ENCODE data around the gene PRKN. TPM values are rescaled to one million over a fixed set of nuclear protein-coding genes. Genes with fewer than 3 reads are reported as not detected.

The PRKN gene
- total RNA-seq, 1 donor from 2014 or later = 5.1 TPM

- H3K27ac Mint-ChIP-seq (ENCODE audit: unreplicated experiment) = no peak overlapping the region
- no peaks in the 10 kb centered on the region for H3K9me3 Mint-ChIP-seq (ENCODE audit: unreplicated experiment)
- peaks cover 22% of the 10 kb centered on the region for H3K4me1 Mint-ChIP-seq (ENCODE audit: unreplicated experiment)
- TF ChIP-seq CTCF (IDR thresholded peaks at IDR 0.05; ENCODE audit: unreplicated experiment) = no peak
- DNase-seq (ENCODE audit: low spot score) = no peak
- H3K36me3 Mint-ChIP-seq (ENCODE audit: low read depth, unreplicated experiment) = no peaks in the 10 kb centered on the region
- no peak overlapping the region for H3K4me3 Mint-ChIP-seq (ENCODE audit: unreplicated experiment)
- H3K27me3 Mint-ChIP-seq (ENCODE audit: unreplicated experiment) = no peaks in the 10 kb centered on the region
Measured at GRCh38 chr6:161547617-161548016, 1179.9 kb downstream of the PRKN start.

GRCh38 chr6:161546632-161547031 is 1180.9 kb downstream of the PRKN start:
- H3K27me3 Mint-ChIP-seq (ENCODE audit: unreplicated experiment) = no peaks in the 10 kb centered on the region
- TF ChIP-seq CTCF (IDR thresholded peaks at IDR 0.05; ENCODE audit: unreplicated experiment) = no peak
- H3K9me3 Mint-ChIP-seq (ENCODE audit: unreplicated experiment) = no peaks in the 10 kb centered on the region
- peak overlapping the region; percentile 31 for H3K27ac Mint-ChIP-seq (ENCODE audit: unreplicated experiment)
- no peaks in the 10 kb centered on the region for H3K36me3 Mint-ChIP-seq (ENCODE audit: low read depth, unreplicated experiment)
- peaks cover 22% of the 10 kb centered on the region for H3K4me1 Mint-ChIP-seq (ENCODE audit: unreplicated experiment)
- H3K4me3 Mint-ChIP-seq (ENCODE audit: unreplicated experiment) = no peak overlapping the region
- no peak for DNase-seq (ENCODE audit: low spot score)

- Mint-ChIP-seq H3K27me3 (ENCODE audit: unreplicated experiment) (no peaks in the 10 kb centered on the region), H3K9me3 (ENCODE audit: unreplicated experiment) (no peaks in the 10 kb centered on the region), H3K4me1 (ENCODE audit: unreplicated experiment) (peaks cover 22% of the 10 kb centered on the region), H3K4me3 (ENCODE audit: unreplicated experiment) (no peak overlapping the region), H3K36me3 (ENCODE audit: low read depth, unreplicated experiment) (no peaks in the 10 kb centered on the region), H3K27ac (ENCODE audit: unreplicated experiment) (no peak overlapping the region)
- DNase-seq (ENCODE audit: low spot score) = no peak
- TF ChIP-seq CTCF (IDR thresholded peaks at IDR 0.05; ENCODE audit: unreplicated experiment) = no peak
Measured at GRCh38 chr6:161545741-161546140, 1181.8 kb downstream of the PRKN start.

GRCh38 chr6:161544801-161545480 is 1182.6 kb downstream of the PRKN start:
- Mint-ChIP-seq H3K4me3 (ENCODE audit: unreplicated experiment) (no peak overlapping the region), H3K4me1 (ENCODE audit: unreplicated experiment) (peaks cover 18% of the 10 kb centered on the region), H3K9me3 (ENCODE audit: unreplicated experiment) (no peaks in the 10 kb centered on the region), H3K36me3 (ENCODE audit: low read depth, unreplicated experiment) (no peaks in the 10 kb centered on the region), H3K27ac (ENCODE audit: unreplicated experiment) (peak overlapping the region; percentile 94), H3K27me3 (ENCODE audit: unreplicated experiment) (no peaks in the 10 kb centered on the region)
- TF ChIP-seq CTCF (IDR thresholded peaks at IDR 0.05; ENCODE audit: unreplicated experiment) = no peak
- DNase-seq (ENCODE audit: low spot score) = no peak

- no peaks in the 10 kb centered on the region for H3K9me3 Mint-ChIP-seq (ENCODE audit: unreplicated experiment)
- TF ChIP-seq CTCF (IDR thresholded peaks at IDR 0.05; ENCODE audit: unreplicated experiment) = no peak
- peaks cover 17% of the 10 kb centered on the region for H3K4me1 Mint-ChIP-seq (ENCODE audit: unreplicated experiment)
- DNase-seq (ENCODE audit: low spot score) = no peak
- no peak overlapping the region for H3K4me3 Mint-ChIP-seq (ENCODE audit: unreplicated experiment)
- no peaks in the 10 kb centered on the region for H3K27me3 Mint-ChIP-seq (ENCODE audit: unreplicated experiment)
- no peaks in the 10 kb centered on the region for H3K36me3 Mint-ChIP-seq (ENCODE audit: low read depth, unreplicated experiment)
- H3K27ac Mint-ChIP-seq (ENCODE audit: unreplicated experiment) = no peak overlapping the region
Measured at GRCh38 chr6:161543684-161544309, 1183.8 kb downstream of the PRKN start.
